Measurements from ENCODE around the gene ADD1. TPM values are rescaled to one million over a fixed set of nuclear protein-coding genes. Genes with fewer than 3 reads are reported as not detected.

The ADD1 gene
- total RNA-seq, 2 experiments from 2014 or later = 153 TPM

- POLR2A ChIA-PET = interaction anchor here (1.3 kb wide), 1 partner anchor 15 kb away, joined by 3 read pairs; no protein-coding TSS in a partner anchor
- DNase-seq (no peak), ATAC-seq (ENCODE audit: poor library complexity) (no peak)
- H3K4me3 ChIP-seq (ENCODE audit: low read length) = no peak overlapping the region
- Mint-ChIP-seq H3K36me3 (ENCODE audit: low read depth) (peaks cover 97% of the 10 kb centered on the region), H3K4me3 (no peak overlapping the region), H3K4me1 (ENCODE audit: low read depth) (peaks cover 9% of the 10 kb centered on the region), H3K27me3 (no peaks in the 10 kb centered on the region), H3K27ac (no peak overlapping the region), H3K9me3 (no peaks in the 10 kb centered on the region)
- TF ChIP-seq CTCF (IDR thresholded peaks at IDR 0.05) = no peak
- peaks cover 6% of the 10 kb centered on the region for H3K4me1 ChIP-seq (ENCODE audit: insufficient read depth, low read length)
- peaks cover 97% of the 10 kb centered on the region for H3K36me3 ChIP-seq (ENCODE audit: insufficient read depth, low read length)
- H3K9me3 ChIP-seq (ENCODE audit: control insufficient read depth in 1 of 2, insufficient read depth in 1 of 2, low read length in 2 of 2) = no peaks in the 10 kb centered on the region
- no peaks in the 10 kb centered on the region for H3K27me3 ChIP-seq (ENCODE audit: control insufficient read depth in 1 of 2, insufficient read depth in 2 of 2, low read length in 2 of 2)
- no peak overlapping the region for H3K27ac ChIP-seq (ENCODE audit: low read depth in 1 of 2, low read length in 2 of 2)
- intact Hi-C loops (cut with DNase I, micrococcal nuclease) = no loop called here
- CTCF ChIA-PET = interaction anchor here (2.1 kb wide), 1 partner anchor 14 kb away, joined by 7 read pairs; no protein-coding TSS in a partner anchor
Observed at GRCh38 chr4:2949782-2950125, 106.1 kb downstream of the ADD1 start.

GRCh38 chr4:2950221-2950989, 106.8 kb downstream of the ADD1 start:
- Histone ChIP-seq H3K27ac (ENCODE audit: low read depth in 1 of 2, low read length in 2 of 2) (no peak overlapping the region), H3K27me3 (ENCODE audit: control insufficient read depth in 1 of 2, insufficient read depth in 2 of 2, low read length in 2 of 2) (no peaks in the 10 kb centered on the region), H3K4me3 (ENCODE audit: low read length) (no peak overlapping the region), H3K4me1 (ENCODE audit: insufficient read depth, low read length) (peaks cover 10% of the 10 kb centered on the region), H3K9me3 (ENCODE audit: control insufficient read depth in 1 of 2, insufficient read depth in 1 of 2, low read length in 2 of 2) (no peaks in the 10 kb centered on the region), H3K36me3 (ENCODE audit: insufficient read depth, low read length) (peaks cover 91% of the 10 kb centered on the region)
- no peak for TF ChIP-seq CTCF (IDR thresholded peaks at IDR 0.05)
- Mint-ChIP-seq H3K27me3 (no peaks in the 10 kb centered on the region), H3K36me3 (ENCODE audit: low read depth) (peaks cover 95% of the 10 kb centered on the region), H3K4me3 (no peak overlapping the region), H3K9me3 (no peaks in the 10 kb centered on the region), H3K27ac (no peak overlapping the region), H3K4me1 (ENCODE audit: low read depth) (peaks cover 12% of the 10 kb centered on the region)
- ChIA-PET POLR2A (no interaction called here), CTCF (no interaction called here)
- no peak for ATAC-seq (ENCODE audit: poor library complexity)
- intact Hi-C loops (cut with DNase I, micrococcal nuclease) = no loop called here
- DNase-seq = no peak

- Mint-ChIP-seq H3K27me3 (no peaks in the 10 kb centered on the region), H3K4me1 (ENCODE audit: low read depth) (peaks cover 36% of the 10 kb centered on the region), H3K4me3 (no peak overlapping the region), H3K36me3 (ENCODE audit: low read depth) (peaks cover 93% of the 10 kb centered on the region), H3K9me3 (no peaks in the 10 kb centered on the region), H3K27ac (peak overlapping the region; percentile 54)
- Histone ChIP-seq H3K4me3 (ENCODE audit: low read length) (no peak overlapping the region), H3K27ac (ENCODE audit: low read depth in 1 of 2, low read length in 2 of 2) (no peak overlapping the region), H3K4me1 (ENCODE audit: insufficient read depth, low read length) (peaks cover 14% of the 10 kb centered on the region), H3K36me3 (ENCODE audit: insufficient read depth, low read length) (peaks cover 91% of the 10 kb centered on the region), H3K27me3 (ENCODE audit: control insufficient read depth in 1 of 2, insufficient read depth in 2 of 2, low read length in 2 of 2) (no peaks in the 10 kb centered on the region), H3K9me3 (ENCODE audit: control insufficient read depth in 1 of 2, insufficient read depth in 1 of 2, low read length in 2 of 2) (no peaks in the 10 kb centered on the region)
- ChIA-PET POLR2A (interaction anchor here (1.2 to 2.8 kb wide), 3 partner anchors 9 to 18 kb away, joined by 5 to 18 read pairs (median 10); partner anchors contain the start of gene GRK4), CTCF (interaction anchor here (1.1 to 2.1 kb wide), 6 partner anchors 17 to 189 kb away, joined by 3 to 14 read pairs (median 4); no protein-coding TSS in a partner anchor)
- intact Hi-C loops (cut with DNase I, micrococcal nuclease) = no loop called here
- no peak for DNase-seq
- ATAC-seq (ENCODE audit: poor library complexity) = no peak
- no peak for TF ChIP-seq CTCF (IDR thresholded peaks at IDR 0.05)
Observed at GRCh38 chr4:2953496-2953895, 109.9 kb downstream of the ADD1 start.

All from CD4-positive, alpha-beta T cell (primary cell).